GM19452 (cell line): ENCODE results near the gene CFAP73.
"Not testable (repeated sequence)": the region's sequence is repeated elsewhere in the genome, so short reads cannot be mapped to it uniquely, and the experiment has no call there.

ENCODE experiments used
- ATAC-seq: cut with Tn5 transposase; IDR thresholded peaks from one replicate; pipeline ENCODE4 v1.9.1; 2021; ENCODE audit not compliant: unreplicated experiment

The CFAP73 gene

DNA sequence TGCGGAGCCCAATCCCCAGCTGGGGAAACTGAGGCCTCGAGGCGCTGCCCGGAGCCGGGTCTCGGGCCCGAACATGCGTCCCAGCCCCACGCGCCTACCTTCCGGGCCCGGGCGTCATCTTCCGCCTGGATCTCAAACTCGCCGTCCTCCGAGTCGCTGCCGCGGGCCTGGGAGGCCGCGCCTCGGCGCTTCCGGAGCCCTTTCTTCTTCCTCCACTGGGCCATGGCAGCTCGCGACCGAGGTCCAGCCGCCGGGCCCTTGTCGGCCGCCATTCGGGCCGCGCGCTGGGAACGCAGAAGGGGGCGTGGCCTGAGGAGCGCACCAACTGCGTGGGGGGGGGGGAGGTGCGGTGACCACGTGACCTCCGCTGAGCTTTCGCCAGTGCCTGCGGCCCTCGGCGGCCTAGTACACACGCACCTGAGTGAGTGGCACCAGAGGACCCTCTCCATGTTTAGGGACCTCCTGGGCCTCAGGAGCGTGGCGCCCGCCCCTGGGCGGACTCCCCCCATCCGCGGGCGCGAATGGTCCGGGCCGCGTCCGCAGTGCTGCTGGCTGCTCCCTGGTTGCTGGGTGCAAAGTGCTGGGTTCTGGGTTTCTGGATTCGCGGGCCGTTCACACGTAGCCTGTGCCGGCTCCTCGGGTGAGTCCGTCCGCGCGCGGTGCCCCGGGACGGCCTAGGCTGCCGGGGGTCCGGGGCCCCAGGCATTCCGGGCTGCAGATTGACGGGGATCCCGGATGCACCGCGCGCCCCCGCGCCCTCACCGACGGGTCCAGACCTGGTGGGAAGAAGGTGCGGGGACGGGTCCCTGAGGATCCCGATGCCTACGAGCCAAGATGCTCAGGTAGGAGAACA, 35.9 kb downstream of the CFAP73 start, which contains the start of the genes DDX54 and RITA1:
Gene DDX54, minus strand, starts transcription at position 299 of the 853 bp plus-strand sequence. Its CDS starts 27 bp downstream, at position 272.
Gene RITA1, plus strand, starts transcription at position 542 of the 853 bp plus-strand sequence. CDS start 1,026 bp downstream, outside the sequence.
- ATAC-seq = peak; percentile 44

DNA sequence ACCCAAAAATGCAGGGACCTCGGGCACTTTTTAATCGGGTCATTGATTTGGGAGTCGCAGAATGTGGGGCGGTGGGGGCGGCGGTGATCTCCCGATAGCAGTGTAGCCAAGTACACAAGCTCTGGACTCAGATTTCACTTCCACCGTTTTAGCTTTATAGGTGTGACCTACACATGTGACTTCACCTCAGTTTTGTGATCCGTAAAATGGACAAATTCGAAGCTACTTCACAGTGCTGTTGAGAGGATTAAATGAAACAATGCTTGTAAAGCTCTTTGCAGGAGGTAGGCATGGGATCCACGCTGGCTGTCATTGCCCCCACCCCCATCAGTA, 36.5 kb downstream of the CFAP73 start:
- no peak for ATAC-seq

DNA sequence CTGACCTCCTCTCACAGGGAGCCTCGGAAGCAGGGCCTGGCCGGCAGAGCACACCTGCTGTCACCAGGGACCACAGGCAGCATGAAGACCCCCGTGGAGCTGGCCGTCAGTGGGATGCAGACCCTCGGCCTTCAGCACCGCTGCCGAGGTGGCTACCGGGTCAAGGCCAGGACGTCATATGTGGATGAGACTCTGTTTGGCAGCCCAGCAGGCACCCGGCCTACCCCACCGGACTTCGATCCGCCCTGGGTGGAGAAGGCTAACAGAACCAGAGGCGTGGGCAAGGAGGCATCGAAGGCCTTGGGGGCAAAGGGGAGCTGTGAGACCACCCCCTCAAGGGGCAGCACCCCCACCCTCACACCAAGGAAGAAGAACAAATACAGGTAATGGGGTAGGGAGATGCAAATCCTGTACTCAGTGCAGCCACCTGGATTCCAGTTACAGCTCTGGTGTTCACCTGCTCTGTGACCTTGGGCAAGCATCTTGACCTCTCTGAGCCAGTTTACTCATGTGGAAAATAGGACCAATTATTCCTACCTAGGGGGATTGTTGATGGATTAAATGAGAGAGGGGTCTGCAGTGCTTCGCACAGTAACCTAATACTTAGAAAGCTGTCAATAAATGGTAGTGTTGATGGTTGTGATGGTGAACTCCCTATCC, 37.3 kb downstream of the CFAP73 start:
- no peak for ATAC-seq

DNA sequence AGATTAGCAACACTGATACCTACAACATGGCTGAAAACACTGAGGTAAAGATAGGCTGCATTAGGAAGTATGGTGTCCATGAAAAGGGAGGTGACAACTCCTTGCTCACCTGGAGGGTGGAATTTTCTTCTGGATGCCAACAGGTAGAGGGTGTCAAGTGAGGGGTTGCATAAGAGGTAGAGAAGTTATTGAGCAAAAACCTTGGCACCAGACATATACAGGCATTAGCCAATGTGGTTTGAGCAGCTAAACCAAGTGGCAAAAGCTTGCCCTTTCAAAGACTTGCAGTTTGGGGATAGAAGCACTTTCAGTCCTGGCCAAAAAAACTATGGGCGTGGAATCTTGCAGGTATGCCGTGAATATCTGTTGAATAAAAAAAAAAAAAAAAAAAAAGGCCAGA, 39.8 kb downstream of the CFAP73 start:
- ATAC-seq = no peak

DNA sequence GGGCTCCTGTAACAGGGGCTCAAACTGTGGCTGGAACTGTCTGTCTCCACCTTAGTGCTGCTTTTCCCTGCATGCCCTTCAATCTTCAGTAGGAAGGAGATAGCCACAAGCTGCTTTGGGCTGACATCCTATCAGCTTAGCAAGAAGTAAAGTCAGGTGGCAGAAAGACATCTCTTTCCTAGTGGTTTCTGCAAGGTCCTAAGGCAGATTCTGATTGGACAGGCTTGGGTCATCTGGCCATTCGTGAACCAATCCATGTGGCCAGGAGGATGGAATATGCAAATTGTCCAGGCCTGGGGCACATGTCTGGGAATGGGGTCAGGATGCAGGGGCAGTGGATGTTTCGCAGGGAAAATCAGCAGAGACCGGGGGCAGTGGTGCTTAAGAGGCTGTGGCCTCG, 41.2 kb downstream of the CFAP73 start:
- ATAC-seq = no peak

DNA sequence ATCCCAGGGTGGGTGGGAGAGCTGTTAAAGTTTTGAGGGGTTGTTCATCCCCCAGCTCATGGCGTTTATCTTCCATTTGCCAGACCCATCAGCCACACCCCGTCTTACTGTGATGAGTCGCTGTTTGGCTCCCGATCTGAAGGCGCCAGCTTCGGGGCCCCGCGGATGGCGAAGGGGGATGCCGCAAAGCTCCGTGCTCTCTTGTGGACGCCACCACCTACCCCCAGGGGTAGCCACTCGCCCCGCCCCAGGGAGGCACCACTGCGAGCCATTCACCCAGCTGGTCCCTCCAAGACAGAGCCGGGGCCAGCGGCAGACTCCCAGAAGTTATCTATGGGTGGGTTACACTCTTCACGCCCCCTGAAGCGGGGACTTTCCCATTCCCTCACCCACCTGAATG, 41.7 kb downstream of the CFAP73 start:
- no peak for ATAC-seq

DNA sequence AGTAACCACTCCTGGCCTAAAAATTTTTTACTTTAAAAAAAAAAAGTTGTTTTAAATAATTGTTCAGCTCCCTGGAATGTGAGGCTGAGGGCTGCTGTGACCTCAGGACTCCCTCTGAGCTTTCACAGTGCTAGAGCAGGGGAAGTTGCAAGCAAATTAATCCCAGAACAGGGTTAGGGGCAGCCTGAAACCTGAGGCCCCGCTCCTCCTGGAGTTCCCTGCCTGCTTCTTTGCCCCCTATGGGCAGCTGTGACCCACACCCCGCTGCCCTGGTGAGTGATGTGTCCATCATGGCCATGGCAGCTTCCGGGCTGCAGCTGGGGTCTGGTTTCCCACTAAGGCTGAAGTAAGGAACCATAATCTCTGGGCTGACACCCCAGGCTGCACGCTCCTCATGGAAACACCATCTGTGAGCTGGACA, 45.5 kb downstream of the CFAP73 start:
- ATAC-seq = no peak

DNA sequence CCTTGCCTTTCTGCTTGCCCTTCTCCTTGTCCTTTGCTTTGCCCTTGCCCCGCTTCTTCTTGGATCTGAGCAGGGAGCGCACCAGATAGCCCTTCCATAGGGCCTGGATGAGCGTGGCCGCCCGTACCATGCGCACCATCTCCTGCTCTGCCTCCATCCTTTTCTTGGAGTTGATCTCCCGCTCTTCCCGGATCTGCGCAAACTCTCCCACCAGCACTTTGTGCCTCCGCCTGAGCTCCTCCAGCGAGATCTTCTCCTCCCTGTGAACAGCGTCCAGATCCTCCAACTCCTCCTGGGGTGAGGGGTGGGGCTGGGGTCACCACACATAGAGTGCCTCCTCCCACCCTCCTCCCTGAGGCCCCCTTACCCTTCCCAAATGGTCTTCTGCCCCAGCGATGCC, 46.1 kb downstream of the CFAP73 start:
- no peak for ATAC-seq

DNA sequence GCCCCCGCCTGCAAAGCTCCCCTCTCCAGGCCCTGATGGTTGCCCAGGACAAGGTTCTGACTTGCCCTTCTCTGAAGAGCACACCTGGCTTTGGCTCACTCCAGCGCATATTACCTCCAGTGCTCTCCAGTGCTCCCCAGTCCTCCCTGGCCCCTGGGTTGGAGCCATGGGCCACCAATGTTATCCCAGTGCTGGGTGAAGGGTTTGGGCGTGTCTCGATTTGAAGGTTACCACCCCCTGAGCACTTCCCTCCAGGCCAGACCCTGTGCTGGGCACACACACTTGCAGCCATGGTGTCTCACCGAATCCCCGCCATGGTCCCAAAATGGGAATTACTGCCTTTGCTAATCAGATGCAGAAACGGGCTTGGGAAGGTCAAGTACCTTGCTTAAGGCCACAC, 47.1 kb downstream of the CFAP73 start:
- no peak for ATAC-seq

DNA sequence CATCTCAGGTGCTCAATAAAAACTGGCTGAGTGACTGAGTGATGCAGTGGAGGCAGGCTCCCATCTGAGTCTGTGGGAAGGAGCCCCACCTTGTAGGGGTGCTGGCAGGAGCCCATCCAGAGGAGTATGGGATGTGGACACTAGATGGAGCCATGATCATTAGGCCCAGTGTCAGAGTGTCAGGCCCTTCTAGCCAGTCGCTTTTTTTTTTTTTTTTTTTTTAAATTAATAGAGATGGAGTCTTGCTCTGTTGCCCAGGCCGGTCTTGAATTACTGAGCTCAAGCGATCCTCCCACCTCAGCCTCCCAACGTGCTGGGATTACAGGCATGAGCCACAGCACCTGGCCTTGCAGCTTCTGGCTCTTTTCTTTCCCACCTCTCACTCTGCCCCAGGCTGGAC, 47.5 kb downstream of the CFAP73 start:
- ATAC-seq = peak; percentile 82

DNA sequence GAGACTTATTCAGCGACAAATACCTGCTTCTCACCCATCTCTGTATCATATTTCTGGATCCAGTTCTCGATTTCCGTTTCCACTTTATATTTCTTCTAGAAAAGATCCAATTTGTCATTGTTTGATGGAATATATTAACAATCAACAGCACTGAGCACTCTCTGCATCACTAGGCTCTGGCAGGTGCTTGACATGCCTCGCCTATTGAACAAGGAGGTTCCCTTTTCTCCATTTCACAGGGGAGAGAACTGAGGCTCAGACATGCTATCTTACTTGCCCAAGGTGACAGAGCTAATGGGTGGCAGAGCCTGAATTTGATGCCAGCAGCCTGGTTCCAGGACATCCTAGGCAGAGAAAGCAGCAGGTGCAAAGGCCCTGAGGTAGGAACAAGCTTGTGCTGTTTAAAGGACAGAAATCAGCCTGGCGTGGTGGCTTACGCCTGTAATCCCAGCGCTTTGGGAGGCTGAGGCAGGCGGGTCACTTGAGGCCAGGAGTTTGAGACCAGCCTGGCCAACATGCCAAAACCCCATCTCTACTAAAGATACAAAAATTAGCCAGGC, 48.1 kb downstream of the CFAP73 start:
- no peak for ATAC-seq

DNA sequence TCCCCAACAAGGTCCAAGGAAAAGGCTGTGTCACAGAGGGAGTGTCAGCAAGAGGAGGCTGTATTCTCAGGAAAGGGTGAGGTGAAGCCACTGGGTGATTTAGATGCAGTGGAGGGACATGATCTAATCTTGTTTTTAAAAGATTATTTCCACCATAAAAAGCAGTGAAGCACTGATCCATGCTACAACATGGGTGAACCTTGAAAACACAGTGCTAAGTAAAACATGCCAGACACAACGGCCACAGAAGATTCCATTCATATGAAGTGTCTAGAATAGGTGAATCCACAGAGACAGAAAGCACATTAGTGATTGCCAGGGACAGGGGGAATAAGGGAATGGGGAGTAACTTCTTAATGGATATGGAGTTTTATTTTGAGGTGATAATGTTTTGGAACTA, 48.8 kb downstream of the CFAP73 start:
- no peak for ATAC-seq

DNA sequence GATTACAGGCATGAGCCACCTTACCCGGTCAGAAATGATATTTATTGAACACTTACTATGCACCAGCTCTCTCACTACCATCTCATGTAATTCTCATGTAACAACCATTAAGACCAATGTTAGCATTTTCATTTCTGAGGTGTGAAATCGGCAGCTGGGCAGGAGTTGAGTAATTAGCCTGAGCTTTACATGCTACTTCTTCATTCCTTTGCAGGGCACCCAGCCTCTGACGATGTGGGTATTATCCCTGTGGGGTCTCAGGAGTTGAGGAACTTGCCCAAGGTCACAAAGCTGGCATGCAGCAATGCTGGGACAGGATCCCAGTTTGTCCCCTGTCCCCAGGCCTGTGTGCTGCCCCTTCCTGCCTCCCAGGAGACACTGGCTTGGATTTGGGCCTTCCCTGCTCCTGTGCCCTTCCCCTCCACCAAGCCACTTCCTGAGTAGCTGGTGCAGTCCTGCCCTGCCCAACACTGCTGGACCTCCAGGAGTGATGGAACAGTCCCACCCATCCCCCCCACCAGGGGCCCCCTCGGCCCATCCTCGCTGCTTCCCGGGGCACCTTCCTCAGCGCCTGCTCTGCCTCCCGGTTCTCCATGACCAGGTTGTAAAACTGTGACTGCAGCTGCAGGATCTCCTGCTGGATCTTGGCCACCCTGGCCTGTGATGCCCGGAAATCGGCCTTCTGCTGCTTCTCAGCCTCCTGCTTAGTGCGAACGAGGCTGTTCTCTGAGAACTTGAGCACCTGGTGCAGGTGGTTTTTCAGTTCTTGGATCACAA, 50.7 kb downstream of the CFAP73 start:
- no peak for ATAC-seq

DNA sequence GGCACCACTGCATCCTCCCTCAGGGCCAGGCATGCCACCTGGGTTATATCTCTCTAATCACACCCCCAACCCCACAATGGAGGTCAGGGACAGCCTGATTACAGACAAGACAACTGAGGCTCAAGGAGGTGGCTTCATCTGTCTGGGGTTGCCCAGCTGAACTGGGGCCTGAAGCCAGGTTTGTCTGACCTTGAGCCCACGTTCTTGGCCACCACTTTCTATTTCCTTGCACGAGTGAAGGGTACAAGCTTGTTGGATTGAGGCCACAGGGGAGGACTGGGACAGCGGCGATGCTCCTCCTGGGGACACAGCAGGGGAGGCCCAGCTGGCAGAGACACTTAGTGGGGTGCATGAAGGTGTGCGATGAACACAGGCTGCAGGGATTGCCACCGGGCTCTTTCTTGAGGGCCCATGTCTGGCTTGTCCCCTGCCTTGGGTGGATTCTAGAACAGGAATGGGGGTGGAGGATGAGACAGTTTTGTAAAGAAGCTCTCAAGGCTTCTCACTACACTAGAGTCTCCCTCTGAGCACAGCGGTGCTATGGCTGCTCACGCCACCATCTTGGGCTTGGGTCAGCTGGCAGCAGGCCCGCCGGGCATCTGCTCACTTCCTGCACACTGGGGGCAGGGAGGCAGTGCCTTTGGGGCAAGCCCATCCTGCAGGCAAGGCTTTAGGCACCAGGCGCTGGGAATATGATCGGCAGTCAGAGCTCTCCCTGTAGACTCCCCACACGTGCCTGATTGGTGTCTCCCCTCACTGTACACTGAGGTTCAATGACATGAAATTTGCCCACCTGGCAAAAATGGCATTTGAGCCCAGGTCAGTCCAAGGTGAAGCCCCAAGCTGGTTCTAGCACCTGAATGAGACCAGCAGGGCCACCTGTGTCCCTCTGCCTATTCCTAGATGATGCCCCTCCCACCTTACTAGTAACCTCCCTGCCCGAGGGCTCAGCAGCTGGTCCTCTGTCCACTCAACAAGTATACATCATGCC, 52.0 kb downstream of the CFAP73 start:
- no peak for ATAC-seq

DNA sequence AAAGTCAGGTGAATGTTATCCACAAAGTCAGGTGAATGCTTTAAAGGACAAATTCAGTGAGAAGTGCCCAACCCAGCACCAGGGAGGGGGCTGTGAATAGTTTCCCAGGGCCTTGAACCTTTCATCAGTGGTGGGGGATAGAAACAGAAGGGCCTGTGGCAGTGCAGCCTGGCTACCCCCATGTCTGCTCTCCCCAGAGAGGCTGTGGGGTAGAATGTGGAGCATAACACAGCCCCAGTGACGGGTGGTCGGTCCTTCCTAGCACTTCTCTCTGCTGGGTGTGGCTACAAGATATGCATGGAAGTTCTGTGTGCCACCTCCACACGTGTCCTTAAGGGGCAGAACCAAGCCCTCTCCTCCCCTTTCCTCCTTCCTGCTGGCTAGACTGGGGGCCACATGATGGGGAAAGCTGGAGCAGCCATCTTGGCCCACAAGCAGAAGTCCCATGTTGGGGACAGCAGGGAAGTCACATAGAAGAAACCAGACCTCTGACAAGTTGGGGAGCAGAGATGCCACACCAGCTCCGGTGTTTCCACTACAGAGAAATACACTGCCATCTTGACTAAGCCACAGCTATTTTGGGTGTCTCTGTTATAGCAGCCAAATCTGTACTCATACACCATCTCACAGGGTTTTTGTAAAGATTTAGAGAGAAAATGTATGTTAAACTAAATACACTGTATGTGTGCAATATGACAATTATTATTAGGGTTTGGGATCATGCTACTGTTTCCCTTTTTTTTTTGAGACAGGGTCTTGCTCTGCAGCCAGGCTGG, 53.0 kb downstream of the CFAP73 start:
- ATAC-seq = no peak

DNA sequence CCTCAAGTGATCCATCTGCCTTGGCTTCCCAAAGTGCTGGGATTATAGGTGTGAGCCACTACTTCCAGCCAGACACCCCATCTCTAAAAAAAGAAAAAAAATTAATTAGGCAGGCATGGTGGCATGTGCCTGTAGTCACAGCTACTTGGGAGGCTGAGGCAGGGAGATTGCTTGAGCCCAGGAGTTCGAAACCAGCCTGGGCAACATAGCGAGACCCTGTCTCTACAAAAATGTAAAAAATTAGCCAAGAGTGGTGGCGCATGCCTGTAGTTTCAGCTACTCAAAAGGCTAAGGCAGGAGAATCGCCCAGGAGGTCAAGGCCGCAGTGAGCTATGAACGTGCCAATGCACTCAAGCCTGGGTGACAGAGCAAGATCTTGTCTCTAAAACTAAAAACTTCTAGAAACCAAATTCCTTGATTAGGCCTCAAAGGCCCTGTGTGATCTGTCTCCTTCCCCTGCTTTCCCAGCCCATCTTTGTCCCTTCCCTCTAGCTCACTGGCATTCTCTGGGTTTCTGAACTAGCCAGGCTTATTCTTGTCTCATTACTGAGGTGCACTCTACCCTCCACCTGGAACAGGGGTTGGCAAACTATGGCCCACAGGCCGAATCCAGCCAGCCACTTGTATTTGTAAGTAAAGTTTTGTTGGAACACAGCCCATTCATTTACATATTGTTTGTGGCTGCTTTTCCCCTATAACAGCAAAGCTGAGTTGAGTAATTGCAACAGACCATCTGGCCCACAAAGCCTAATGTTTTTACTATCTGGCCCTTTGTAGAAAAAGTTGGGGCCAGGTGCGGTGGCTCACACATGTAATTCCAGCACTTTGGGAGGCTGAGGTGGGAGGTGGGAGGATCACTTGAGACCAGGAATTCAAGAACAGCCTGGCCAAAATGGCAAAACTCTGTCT, 54.6 kb downstream of the CFAP73 start:
- no peak for ATAC-seq

DNA sequence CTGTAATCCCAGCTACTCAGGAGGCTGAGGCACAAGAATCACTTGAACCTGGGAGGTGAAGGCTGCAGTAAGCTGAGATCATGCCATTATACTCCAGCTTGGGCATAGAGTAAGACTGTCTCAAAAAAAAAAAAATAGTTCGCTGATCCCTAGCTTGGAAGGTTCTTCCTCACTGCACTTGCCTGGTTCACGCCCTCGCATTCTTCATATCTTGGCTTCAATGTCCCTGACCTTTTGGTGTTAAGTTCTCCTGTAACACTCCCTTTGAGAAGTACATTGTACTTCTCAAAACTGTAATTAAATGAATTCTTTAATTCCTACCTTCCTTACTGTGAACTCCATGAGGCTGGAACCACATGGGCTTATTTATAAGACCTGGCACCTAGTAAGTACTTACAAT, 55.3 kb downstream of the CFAP73 start:
- no peak for ATAC-seq

DNA sequence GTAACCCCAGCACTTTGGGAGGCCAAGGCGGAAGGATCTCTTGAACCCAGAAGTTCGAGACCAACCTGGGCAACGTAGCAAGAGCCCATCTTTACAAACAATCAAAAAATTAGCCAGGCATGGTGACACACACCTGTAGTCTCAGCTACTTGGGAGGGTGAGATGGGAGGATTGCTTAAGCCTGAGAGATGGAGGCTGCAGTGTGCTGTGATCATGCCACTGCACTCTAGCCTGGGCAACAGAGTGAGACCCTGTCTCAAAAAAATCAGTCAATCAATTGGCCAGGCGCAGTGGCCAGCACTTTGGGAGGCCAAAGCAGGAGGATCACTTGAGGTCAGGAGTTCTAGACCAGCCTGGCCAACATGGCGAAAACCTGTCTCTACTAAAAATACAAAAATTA, 57.3 kb downstream of the CFAP73 start:
- not testable (repeated sequence) for ATAC-seq
